ENCODE results near the gene CMBL. TPM values are rescaled to one million over a fixed set of nuclear protein-coding genes. Genes with fewer than 3 reads are reported as not detected.

CMBL gene
- polyA plus RNA-seq, 1 experiment: 43.0 TPM

- CTCF ChIA-PET: interaction anchor here (1.0 kb wide), 1 partner anchor 13 kb away, joined by 3 read pairs; no protein-coding TSS in a partner anchor
- no peaks in the 10 kb centered on the region for H3K9me3 ChIP-seq (ENCODE audit: control insufficient read depth, insufficient read depth, low read length)
- no peaks in the 10 kb centered on the region for H3K27me3 ChIP-seq (ENCODE audit: control insufficient read depth, insufficient read depth, low read length)
- H3K27ac ChIP-seq (ENCODE audit: low read depth, low read length): no peak overlapping the region
- no peak for TF ChIP-seq CTCF (IDR thresholded peaks at IDR 0.05; ENCODE audit: low read depth, low read length)
- POLR2A ChIA-PET: no interaction called here
- no peak for DNase-seq (ENCODE audit: low read depth, low spot score)
- no peak overlapping the region for H3K4me3 ChIP-seq (ENCODE audit: low read depth, low read length)
These were observed 60.9 kb downstream of the CMBL start for GRCh38 chr5:10246761-10247160.

GRCh38 chr5:10244342-10244944 is 63.3 kb downstream of the CMBL start:
- CTCF ChIA-PET: no interaction called here
- no peak for DNase-seq (ENCODE audit: low read depth, low spot score)
- no peak overlapping the region for H3K27ac ChIP-seq (ENCODE audit: low read depth, low read length)
- no peaks in the 10 kb centered on the region for H3K27me3 ChIP-seq (ENCODE audit: control insufficient read depth, insufficient read depth, low read length)
- H3K9me3 ChIP-seq (ENCODE audit: control insufficient read depth, insufficient read depth, low read length): no peaks in the 10 kb centered on the region
- POLR2A ChIA-PET: no interaction called here
- no peak overlapping the region for H3K4me3 ChIP-seq (ENCODE audit: low read depth, low read length)
- TF ChIP-seq CTCF (IDR thresholded peaks at IDR 0.05; ENCODE audit: low read depth, low read length): no peak

GRCh38 chr5:10243660-10244240 is 64.0 kb downstream of the CMBL start:
- POLR2A ChIA-PET: no interaction called here
- CTCF ChIA-PET: interaction anchor here (0.6 to 1.2 kb wide), 3 partner anchors 10 to 1997 kb away, joined by 3 to 7 read pairs (median 4); no protein-coding TSS in a partner anchor
- no peak for DNase-seq (ENCODE audit: low read depth, low spot score)
- Histone ChIP-seq H3K4me3 (ENCODE audit: low read depth, low read length) (no peak overlapping the region), H3K27me3 (ENCODE audit: control insufficient read depth, insufficient read depth, low read length) (no peaks in the 10 kb centered on the region), H3K9me3 (ENCODE audit: control insufficient read depth, insufficient read depth, low read length) (no peaks in the 10 kb centered on the region), H3K27ac (ENCODE audit: low read depth, low read length) (no peak overlapping the region)
- no peak for TF ChIP-seq CTCF (IDR thresholded peaks at IDR 0.05; ENCODE audit: low read depth, low read length)

GRCh38 chr5:10235350-10235749 is 72.4 kb downstream of the CMBL start:
- CTCF ChIA-PET: no interaction called here

More at GRCh38 chr5:10235350-10235749, 72.4 kb downstream of the CMBL start:
- TF ChIP-seq CTCF (IDR thresholded peaks at IDR 0.05; ENCODE audit: low read depth, low read length): no peak
- no peaks in the 10 kb centered on the region; the same call in 1 of the 2 replicates for H3K9me3 ChIP-seq (ENCODE audit: control insufficient read depth, insufficient read depth, low read length)
- H3K27me3 ChIP-seq (ENCODE audit: control insufficient read depth, insufficient read depth, low read length): no peaks in the 10 kb centered on the region
- no peak for DNase-seq (ENCODE audit: low read depth, low spot score)
- POLR2A ChIA-PET: no interaction called here
- no peak overlapping the region for H3K27ac ChIP-seq (ENCODE audit: low read depth, low read length)
- H3K4me3 ChIP-seq (ENCODE audit: low read depth, low read length): no peak overlapping the region

Measured in AG04450 (cell line).